GM12878 (cell line): ENCODE results near the gene RIC1. TPM values are rescaled to one million over a fixed set of nuclear protein-coding genes. Genes with fewer than 3 reads are reported as not detected.

Experiments used
- CBFB ChIP-seq: IDR thresholded peaks from 2 replicates; pipeline ENCODE4 v1.6.1; 2016; ENCODE audit warnings: antibody characterized with exemption, low read depth
- ETV6 ChIP-seq, 2 experiments: fragments of 450-650 bp in 1 of 2; IDR thresholded peaks in 1 of 2; conservative IDR thresholded peaks in 1 of 2; 2 replicates each; pipeline ENCODE4 v1.6.1; 2014; ENCODE audit warnings: antibody characterized with exemption in 1 of 2, borderline replicate concordance in 1 of 2, low read depth in 1 of 2, mild to moderate bottlenecking in 1 of 2, moderate library complexity in 1 of 2
- MEF2A ChIP-seq: IDR thresholded peaks from 2 replicates; pipeline ENCODE4 v1.6.1; 2011; ENCODE audit warnings: low read depth, mild to moderate bottlenecking, low read length, moderate library complexity; ENCODE audit not compliant: insufficient read depth
- SIX5 ChIP-seq: IDR thresholded peaks from 2 replicates; pipeline ENCODE4 v1.6.1; 2011; ENCODE audit warnings: mild to moderate bottlenecking, low read depth, low read length, moderate library complexity; ENCODE audit not compliant: severe bottlenecking
- SMAD5 ChIP-seq: IDR thresholded peaks from 2 replicates; pipeline ENCODE4 v1.6.1; 2016; ENCODE audit warnings: antibody characterized with exemption, low read depth
- TARDBP ChIP-seq: IDR thresholded peaks from 2 replicates; pipeline ENCODE4 v1.6.1; 2016; ENCODE audit warnings: borderline replicate concordance
- TCF12 ChIP-seq: IDR thresholded peaks from 2 replicates; pipeline ENCODE4 v1.6.1; 2011; ENCODE audit warnings: low read depth, mild to moderate bottlenecking, low read length
- polyA plus RNA-seq, 11 experiments: library from polyadenylated mRNA; depleted of rRNA in 4 of 11; unstranded in 6 of 11; stranded (reverse) in 5 of 11; fragments of >200 nt; fragmentation: Nextera tagmentation in 4 of 11; fragmentation: Illumina TruSeq in 1 of 11; extraction: Ambion mirVana in 4 of 11; extraction: Trizol in 1 of 11; gene quantifications; 1 replicate in 1 of 11; 2 replicates in 10 of 11; pipeline versions ENCODE4 v1.2.1 to v1.2.3, GENCODE V29; 2011 to 2016; ENCODE audit warnings: inconsistent platforms in 2 of 11, missing spikeins in 2 of 11, low read depth in 1 of 11
- total RNA-seq, 4 experiments: library from RNA; depleted of rRNA in 3 of 4; stranded (reverse); fragments of >200 nt in 3 of 4; fragmentation: Illumina TruSeq in 1 of 4; extraction: Trizol in 1 of 4; gene quantifications; 2 replicates each; pipeline versions ENCODE4 v1.2.1 to v1.2.3, GENCODE V29; 2013 to 2021
- TF ChIP-seq, protein P1 (sequence below): fragments of 450-650 bp; formaldehyde crosslinking; IDR thresholded peaks from 2 replicates; pipeline ENCODE4 v1.4.0; 2020; ENCODE audit warnings: mild to moderate bottlenecking, moderate library complexity
- TF ChIP-seq, protein P2 (sequence below): IDR thresholded peaks from 2 replicates; pipeline ENCODE4 v1.6.1; 2012; ENCODE audit warnings: improper control_type of control experiment, low read depth, low read length; ENCODE audit not compliant: insufficient replicate concordance
- TF ChIP-seq, protein P3 (sequence below): fragments of 450-650 bp; IDR thresholded peaks from 2 replicates; pipeline ENCODE4 v1.6.1; 2017; ENCODE audit warnings: mild to moderate bottlenecking, low read depth, inconsistent platforms; ENCODE audit not compliant: poor library complexity, severe bottlenecking
- TF ChIP-seq, protein P4 (sequence below): IDR thresholded peaks from 2 replicates; pipeline ENCODE4 v1.6.1; 2011; ENCODE audit warnings: borderline replicate concordance, low read depth, mild to moderate bottlenecking, moderate library complexity, mixed read lengths, low read length; ENCODE audit not compliant: insufficient read depth; ENCODE audit errors: extremely low read length
- TF ChIP-seq, protein P5 (sequence below): IDR thresholded peaks from 2 replicates; pipeline ENCODE4 v1.6.1; 2012; ENCODE audit warnings: low read length, inconsistent platforms

The RIC1 gene
- total and polyA plus RNA-seq, 10 of the 15 experiments (the other 5 are each of a cell fraction or from before 2014, with no cell fraction given), result 6.2 to 59.8 (median 33.3) TPM

DNA sequence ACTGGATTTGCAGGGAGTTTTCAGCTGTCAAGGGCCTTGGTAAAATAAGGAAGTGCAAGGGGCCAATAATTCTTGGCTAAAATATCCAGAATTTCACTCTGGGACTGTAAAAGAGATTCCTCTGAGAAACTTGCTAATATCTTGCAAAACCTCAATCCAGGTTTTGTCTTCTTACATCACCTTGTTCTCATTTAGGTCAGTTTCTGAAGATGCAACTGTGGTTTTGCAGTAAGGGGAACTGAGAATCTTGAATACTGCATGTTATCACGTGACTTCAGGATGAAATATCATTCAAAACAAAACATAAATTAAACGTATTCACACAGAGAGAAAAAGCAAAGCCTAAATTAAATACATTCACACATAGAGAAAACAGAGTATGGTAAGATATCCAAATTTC lies 35.0 kb upstream of the RIC1 start (continued):
- TF ChIP-seq, protein P1, sequence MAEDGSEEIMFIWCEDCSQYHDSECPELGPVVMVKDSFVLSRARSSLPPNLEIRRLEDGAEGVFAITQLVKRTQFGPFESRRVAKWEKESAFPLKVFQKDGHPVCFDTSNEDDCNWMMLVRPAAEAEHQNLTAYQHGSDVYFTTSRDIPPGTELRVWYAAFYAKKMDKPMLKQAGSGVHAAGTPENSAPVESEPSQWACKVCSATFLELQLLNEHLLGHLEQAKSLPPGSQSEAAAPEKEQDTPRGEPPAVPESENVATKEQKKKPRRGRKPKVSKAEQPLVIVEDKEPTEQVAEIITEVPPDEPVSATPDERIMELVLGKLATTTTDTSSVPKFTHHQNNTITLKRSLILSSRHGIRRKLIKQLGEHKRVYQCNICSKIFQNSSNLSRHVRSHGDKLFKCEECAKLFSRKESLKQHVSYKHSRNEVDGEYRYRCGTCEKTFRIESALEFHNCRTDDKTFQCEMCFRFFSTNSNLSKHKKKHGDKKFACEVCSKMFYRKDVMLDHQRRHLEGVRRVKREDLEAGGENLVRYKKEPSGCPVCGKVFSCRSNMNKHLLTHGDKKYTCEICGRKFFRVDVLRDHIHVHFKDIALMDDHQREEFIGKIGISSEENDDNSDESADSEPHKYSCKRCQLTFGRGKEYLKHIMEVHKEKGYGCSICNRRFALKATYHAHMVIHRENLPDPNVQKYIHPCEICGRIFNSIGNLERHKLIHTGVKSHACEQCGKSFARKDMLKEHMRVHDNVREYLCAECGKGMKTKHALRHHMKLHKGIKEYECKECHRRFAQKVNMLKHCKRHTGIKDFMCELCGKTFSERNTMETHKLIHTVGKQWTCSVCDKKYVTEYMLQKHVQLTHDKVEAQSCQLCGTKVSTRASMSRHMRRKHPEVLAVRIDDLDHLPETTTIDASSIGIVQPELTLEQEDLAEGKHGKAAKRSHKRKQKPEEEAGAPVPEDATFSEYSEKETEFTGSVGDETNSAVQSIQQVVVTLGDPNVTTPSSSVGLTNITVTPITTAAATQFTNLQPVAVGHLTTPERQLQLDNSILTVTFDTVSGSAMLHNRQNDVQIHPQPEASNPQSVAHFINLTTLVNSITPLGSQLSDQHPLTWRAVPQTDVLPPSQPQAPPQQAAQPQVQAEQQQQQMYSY (CRISPR knock-in tag), result peak; percentile 92
- TF ChIP-seq, protein P2, sequence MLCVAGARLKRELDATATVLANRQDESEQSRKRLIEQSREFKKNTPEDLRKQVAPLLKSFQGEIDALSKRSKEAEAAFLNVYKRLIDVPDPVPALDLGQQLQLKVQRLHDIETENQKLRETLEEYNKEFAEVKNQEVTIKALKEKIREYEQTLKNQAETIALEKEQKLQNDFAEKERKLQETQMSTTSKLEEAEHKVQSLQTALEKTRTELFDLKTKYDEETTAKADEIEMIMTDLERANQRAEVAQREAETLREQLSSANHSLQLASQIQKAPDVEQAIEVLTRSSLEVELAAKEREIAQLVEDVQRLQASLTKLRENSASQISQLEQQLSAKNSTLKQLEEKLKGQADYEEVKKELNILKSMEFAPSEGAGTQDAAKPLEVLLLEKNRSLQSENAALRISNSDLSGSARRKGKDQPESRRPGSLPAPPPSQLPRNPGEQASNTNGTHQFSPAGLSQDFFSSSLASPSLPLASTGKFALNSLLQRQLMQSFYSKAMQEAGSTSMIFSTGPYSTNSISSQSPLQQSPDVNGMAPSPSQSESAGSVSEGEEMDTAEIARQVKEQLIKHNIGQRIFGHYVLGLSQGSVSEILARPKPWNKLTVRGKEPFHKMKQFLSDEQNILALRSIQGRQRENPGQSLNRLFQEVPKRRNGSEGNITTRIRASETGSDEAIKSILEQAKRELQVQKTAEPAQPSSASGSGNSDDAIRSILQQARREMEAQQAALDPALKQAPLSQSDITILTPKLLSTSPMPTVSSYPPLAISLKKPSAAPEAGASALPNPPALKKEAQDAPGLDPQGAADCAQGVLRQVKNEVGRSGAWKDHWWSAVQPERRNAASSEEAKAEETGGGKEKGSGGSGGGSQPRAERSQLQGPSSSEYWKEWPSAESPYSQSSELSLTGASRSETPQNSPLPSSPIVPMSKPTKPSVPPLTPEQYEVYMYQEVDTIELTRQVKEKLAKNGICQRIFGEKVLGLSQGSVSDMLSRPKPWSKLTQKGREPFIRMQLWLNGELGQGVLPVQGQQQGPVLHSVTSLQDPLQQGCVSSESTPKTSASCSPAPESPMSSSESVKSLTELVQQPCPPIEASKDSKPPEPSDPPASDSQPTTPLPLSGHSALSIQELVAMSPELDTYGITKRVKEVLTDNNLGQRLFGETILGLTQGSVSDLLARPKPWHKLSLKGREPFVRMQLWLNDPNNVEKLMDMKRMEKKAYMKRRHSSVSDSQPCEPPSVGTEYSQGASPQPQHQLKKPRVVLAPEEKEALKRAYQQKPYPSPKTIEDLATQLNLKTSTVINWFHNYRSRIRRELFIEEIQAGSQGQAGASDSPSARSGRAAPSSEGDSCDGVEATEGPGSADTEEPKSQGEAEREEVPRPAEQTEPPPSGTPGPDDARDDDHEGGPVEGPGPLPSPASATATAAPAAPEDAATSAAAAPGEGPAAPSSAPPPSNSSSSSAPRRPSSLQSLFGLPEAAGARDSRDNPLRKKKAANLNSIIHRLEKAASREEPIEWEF, result peak; percentile 88
- TF ChIP-seq, protein P3, sequence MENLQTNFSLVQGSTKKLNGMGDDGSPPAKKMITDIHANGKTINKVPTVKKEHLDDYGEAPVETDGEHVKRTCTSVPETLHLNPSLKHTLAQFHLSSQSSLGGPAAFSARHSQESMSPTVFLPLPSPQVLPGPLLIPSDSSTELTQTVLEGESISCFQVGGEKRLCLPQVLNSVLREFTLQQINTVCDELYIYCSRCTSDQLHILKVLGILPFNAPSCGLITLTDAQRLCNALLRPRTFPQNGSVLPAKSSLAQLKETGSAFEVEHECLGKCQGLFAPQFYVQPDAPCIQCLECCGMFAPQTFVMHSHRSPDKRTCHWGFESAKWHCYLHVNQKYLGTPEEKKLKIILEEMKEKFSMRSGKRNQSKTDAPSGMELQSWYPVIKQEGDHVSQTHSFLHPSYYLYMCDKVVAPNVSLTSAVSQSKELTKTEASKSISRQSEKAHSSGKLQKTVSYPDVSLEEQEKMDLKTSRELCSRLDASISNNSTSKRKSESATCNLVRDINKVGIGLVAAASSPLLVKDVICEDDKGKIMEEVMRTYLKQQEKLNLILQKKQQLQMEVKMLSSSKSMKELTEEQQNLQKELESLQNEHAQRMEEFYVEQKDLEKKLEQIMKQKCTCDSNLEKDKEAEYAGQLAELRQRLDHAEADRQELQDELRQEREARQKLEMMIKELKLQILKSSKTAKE, result peak; percentile 80
- TF ChIP-seq, protein P4, sequence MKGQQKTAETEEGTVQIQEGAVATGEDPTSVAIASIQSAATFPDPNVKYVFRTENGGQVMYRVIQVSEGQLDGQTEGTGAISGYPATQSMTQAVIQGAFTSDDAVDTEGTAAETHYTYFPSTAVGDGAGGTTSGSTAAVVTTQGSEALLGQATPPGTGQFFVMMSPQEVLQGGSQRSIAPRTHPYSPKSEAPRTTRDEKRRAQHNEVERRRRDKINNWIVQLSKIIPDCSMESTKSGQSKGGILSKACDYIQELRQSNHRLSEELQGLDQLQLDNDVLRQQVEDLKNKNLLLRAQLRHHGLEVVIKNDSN, result peak; percentile 32
- TF ChIP-seq SIX5 (no peak), ETV6 (conservative IDR thresholded peaks at IDR 0.05 in 1 of 2, IDR thresholded peaks at IDR 0.05 in 1 of 2; ENCODE audit: borderline replicate concordance in 1 of 2, low read depth in 1 of 2) (peak in 1 of 2 experiments; percentile 69; a peak in 1 of 4 replicates), TARDBP (no peak), TCF12 (0 out of 2 replicates have a peak, but pooled peaks have one; percentile 52), SMAD5 (no peak), CBFB (peak; percentile 97), MEF2A (peak; percentile 85)
- TF ChIP-seq, protein P5, sequence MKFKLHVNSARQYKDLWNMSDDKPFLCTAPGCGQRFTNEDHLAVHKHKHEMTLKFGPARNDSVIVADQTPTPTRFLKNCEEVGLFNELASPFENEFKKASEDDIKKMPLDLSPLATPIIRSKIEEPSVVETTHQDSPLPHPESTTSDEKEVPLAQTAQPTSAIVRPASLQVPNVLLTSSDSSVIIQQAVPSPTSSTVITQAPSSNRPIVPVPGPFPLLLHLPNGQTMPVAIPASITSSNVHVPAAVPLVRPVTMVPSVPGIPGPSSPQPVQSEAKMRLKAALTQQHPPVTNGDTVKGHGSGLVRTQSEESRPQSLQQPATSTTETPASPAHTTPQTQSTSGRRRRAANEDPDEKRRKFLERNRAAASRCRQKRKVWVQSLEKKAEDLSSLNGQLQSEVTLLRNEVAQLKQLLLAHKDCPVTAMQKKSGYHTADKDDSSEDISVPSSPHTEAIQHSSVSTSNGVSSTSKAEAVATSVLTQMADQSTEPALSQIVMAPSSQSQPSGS, result peak; percentile 99
